Forelimb muscle (tissue), 1 donor: ENCODE measurements around the gene CACHD1. TPM values are rescaled to one million over a fixed set of nuclear protein-coding genes. Genes with fewer than 3 reads are reported as not detected.
"Not testable (repeated sequence)": the region's sequence is repeated elsewhere in the genome, so short reads cannot be mapped to it uniquely, and the experiment has no call there.

Source experiments
- DNase-seq: peaks from one replicate; pipeline ENCODE4 v3.0.0-alpha.2; 2013; ENCODE audit warnings: low read depth
- polyA plus RNA-seq: library from polyadenylated mRNA; unstranded; fragments of 120-200 nt; gene quantifications from one replicate; pipeline ENCODE4 v1.2.1, GENCODE V29; 2013; ENCODE audit not compliant: insufficient read length

Gene CACHD1
- polyA plus RNA-seq, 1 donor = 10.6 TPM

GRCh38 chr1:64588876-64589275, 118.9 kb downstream of the CACHD1 start:
- DNase-seq = no peak

- no peak for DNase-seq
These were observed 120.4 kb downstream of the CACHD1 start for GRCh38 chr1:64590316-64590715.

GRCh38 chr1:64594446-64594845, 124.5 kb downstream of the CACHD1 start:
- DNase-seq = no peak

DNA sequence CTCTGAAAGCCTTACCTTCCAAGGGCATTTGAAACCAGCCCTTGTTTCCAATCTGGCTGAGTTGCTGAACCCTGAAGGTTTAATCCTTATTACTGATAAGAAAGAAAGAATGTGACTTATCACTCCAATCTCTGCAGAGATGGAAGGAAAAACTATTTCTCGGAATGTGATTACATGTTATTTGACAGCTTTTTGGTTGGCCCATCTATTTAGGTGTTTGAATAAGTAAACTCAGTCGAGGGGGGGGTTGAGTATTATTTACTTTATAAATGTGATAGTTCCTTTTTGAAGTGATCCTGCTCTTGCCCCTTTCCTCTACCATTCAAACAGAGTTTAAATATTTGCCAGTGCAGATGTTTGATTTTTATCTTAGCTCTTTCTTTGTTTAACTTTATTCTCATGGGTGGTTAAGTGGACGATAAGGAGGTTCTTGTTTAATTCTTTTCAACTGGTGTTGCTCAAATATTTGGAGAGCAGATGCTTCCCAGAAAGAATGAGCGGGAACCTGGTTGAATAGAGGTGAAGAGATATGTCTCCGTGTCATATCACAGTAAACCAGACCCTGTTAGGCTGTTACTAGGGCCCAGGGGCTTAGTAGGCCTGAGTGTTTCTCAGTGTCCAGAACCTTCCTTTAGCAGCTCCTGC, 126.1 kb downstream of the CACHD1 start:
- no peak for DNase-seq

DNA sequence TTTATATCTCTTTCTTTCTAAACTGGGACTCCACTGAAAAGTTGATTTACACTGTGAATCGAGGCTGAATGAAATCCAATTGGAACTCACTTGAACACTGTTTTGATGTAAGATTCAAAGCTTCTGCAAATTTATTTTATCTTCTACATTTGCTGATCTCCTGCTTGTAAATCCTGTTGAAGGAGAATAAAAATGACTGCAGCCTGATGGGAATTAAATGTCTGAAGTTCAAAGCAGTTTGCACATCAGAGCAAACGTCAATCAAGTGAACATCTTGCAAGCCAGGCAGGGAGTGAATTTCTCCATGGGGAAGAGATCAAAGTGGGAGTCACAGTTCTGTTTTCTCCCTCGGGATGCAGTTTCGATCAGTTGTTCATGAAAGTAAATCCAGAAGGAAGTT, 127.2 kb downstream of the CACHD1 start:
- DNase-seq = no peak

DNA sequence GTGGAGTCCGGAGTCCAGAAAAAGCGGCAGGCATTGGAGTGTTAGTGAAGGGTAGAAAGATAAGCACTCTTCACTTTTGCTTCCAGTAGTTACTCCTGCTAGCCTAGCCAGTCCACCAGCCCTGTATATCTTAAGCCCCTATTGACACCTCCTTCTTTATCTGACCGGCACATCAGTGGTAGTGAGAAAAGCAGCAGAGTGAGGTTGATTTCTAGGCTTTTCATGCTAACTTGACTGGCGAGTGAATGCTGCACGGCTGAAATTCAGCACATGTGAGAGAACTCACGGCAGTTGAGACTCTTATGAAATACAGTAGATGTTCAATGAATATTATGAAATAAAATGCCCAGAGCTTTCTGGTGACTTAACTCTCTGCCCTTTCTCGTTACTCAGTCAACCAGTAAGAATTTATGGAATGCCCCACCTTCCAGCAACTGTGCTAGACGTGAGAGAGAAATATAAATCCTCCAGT, 128.2 kb downstream of the CACHD1 start:
- no peak for DNase-seq

DNA sequence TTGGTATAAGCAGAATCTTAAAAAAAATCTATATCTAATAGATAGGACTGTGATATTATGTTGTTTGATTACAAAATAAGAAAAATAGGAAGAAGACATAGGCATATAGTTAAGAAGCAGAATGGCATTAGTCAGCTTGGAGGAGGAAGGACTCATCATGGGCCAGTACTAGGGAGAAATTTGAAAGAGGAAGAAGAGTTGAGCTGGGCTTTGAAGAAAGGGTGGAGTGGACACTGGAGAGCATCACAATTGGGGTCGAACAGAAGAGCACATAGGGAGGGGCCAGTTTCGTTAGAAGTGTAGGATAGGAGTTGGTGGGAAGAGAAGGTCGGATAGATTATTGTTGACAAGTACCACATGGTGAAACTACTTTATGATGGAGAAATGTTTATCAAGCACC, 129.3 kb downstream of the CACHD1 start:
- DNase-seq = no peak

DNA sequence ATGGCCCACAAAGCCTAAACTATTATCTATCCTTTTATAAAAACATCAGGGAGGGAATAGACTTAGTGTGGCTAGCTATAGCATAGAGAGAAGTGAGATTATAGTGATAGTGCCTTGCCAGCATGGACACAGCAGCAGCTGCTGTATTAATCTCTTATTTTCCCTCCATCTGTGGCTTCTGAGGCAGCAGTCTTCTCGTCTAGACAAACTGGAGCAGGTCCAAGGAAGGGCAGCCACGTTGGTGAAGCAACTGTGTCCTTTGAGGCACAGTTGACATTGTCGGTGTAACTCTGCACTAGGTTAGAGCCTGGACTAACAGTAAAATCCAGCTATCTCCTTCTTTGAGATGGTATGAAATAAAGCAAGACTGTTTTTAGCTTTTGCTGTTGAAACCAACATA, 131.3 kb downstream of the CACHD1 start:
- no peak for DNase-seq

- no peak for DNase-seq
These were observed 138.2 kb downstream of the CACHD1 start for GRCh38 chr1:64608005-64608650.

GRCh38 chr1:64608651-64609048, 138.7 kb downstream of the CACHD1 start:
- DNase-seq = no peak

DNA sequence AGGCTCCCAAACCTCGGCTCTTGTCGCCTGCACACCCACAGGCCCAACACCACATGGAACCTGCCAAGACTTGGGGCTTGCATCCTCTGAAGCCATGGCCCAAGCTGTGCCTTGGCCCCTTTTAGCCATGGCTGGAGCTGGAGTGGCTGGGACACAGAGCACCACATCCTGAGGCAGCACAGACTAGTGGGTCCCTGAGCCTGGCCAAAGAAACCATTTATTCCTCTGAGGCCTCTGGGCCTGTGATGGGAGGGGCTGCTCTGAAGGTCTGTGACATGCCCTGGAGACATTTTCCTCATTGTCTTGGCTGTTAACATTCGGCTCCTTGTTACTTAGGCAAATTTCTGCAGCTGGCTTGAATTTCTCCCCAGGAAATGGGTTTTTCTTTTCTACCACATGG, 141.0 kb downstream of the CACHD1 start:
- not testable (repeated sequence) for DNase-seq

DNA sequence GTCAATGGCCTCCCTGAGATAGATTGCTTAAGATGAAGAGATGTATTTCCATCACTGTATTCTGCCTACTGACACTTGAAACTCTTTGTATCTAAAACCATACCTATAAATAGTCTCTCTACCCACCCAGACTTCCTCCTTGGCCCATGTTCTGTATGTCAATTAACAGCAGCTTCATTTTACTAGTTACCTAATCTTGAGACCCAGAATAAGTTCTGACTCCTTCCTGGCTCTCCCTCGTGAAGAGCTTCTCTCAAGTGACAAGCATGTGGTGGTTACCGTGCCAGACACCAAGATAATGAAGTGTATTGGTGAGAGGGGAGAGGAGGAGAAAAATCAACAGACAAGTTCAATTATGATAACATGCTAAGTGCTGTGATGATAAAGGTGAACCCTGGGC, 146.1 kb downstream of the CACHD1 start:
- no peak for DNase-seq

GRCh38 chr1:64623750-64624191, 153.8 kb downstream of the CACHD1 start:
- no peak for DNase-seq

DNA sequence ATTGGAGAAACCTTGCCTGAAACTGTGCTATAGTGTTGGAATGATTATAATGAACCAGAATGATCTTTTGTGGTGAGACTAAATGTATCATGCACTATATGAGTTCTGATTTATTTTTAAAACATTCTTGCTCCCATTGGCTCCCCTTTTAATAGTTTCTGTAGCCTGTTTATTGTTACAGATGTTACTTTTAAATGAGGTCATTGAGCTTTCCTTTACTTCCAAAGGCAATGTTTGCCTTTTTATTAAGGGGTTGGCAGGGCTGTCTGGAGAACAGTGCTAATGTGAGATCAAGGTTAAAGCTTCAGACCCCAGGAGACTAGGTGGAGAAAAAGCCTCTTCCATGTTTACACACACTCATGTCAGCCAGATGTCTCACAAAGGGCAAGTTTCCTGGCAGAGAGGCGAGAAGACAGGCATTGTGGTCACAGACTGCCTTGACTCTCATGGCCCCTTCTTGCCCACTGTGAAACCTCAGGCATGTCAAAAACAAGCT, 154.3 kb downstream of the CACHD1 start:
- no peak for DNase-seq

DNA sequence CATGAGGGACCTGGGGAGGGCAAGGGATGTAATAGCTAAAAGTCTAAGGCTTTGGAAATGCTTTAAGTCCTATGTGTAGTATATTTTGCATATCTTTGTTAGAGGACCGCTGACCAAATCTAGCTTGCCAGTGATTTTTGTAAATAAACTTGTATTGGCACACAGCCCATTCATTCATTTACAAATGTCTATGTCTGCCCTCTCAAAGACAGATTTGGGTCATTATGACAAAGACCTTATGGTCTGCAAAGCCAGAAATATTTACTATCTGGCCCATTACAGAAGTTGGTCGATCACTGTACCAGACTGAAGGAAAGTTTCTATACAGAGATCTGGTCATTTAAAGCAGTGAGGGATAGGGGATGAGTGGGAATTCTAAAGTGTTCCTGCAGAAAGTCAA, 154.9 kb downstream of the CACHD1 start:
- no peak for DNase-seq

- DNase-seq = no peak
These were observed 160.7 kb downstream of the CACHD1 start for GRCh38 chr1:64630611-64631010.

GRCh38 chr1:64631346-64632034, 161.6 kb downstream of the CACHD1 start:
- no peak for DNase-seq

DNA sequence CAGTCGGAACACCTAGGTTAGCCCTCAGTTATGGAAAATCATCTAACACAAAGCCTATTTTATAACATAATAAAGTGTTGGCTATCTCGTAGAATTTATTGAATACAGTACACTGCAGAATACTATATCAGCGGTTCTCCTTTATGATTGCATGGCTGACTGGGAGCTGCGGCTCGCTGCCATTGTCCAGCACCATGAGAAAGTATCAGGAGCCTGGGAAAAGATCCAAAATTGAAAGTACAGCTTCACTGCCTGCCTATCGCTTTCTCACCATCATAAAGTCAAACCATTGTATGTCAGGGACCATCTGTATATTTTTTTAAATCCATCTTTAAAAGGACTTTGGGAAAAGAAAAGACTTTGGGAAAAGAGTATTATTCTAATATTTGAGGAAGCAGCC, 163.0 kb downstream of the CACHD1 start:
- no peak for DNase-seq

DNA sequence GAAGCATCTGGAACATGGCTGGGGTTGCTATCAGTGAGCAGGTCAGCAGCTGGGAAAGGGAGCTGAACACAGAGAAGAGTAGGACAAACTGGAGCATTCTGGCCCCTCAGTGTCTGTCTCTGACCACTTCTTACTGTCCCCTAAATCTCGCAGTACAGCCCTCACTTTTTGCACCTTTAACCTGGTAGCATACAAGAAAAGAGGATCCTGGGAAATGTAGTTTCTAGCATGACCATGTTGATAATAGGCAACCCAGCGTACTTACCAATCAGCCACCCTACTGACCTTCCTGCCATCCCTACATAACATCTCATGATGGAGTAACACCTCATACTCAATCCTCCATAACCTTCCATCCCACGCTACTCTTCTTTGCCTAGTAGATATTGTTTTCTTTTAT, 175.8 kb downstream of the CACHD1 start:
- DNase-seq = no peak

GRCh38 chr1:64650411-64650810, 180.5 kb downstream of the CACHD1 start:
- peak; percentile 29 for DNase-seq

GRCh38 chr1:64651841-64652240, 181.9 kb downstream of the CACHD1 start:
- no peak for DNase-seq

DNA sequence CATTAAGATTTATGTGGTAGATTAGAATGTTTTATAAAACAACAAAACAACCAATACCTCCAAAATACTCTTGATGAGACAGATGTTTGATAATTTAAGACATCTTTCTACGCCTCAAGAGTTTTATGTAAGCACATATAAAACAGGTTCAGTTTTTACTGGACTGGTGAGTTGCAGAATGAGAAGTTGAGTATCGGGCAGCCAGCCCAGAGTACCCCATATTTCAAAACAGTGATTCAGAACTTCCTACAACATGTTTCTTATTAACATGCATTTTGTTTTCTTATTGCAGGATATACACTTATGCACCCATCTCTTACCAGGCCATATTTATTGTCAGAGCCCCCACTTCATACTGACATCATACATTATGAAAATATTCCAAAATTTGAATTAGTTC, 183.5 kb downstream of the CACHD1 start:
- no peak for DNase-seq
